IMR-90 (cell line): ENCODE results near the gene MRC2. TPM values are rescaled to one million over a fixed set of nuclear protein-coding genes. Genes with fewer than 3 reads are reported as not detected.
A peak's percentile ranks its signal among the peaks of the same experiment; 100 is the strongest.

Source experiments
- ATAC-seq: fragments of 200-7000 bp; cut with Tn5 transposase; 2 replicates; pipeline ENCODE4 v1.9.1; 2020; ENCODE audit warnings: low read depth, mild to moderate bottlenecking, moderate library complexity
- BruUV-seq: library from RNA; stranded (reverse); fragments of 400-500 nt; replicated peaks from 2 replicates; lab custom pipeline; 2021; lab: Mats Ljungman, UMichigan
- CTCF ChIA-PET: fragments of 300-600 bp; formaldehyde crosslinking; extraction: SDS; loops from one replicate; lab custom pipeline; 2021; ENCODE audit warnings: antibody characterized with exemption; lab: Yijun Ruan, JAX
- POLR2A ChIA-PET: fragments of 300-600 bp; sonication (Branson Sonifier 250); formaldehyde crosslinking; loops from one replicate; lab custom pipeline; 2022; ENCODE audit warnings: antibody characterized with exemption; ENCODE audit not compliant: unreplicated experiment; lab: Charles Lee
- DNase-seq: peaks from one replicate; pipeline ENCODE4 v3.0.0; 2013
- H2AFZ ChIP-seq: replicated peaks from 2 replicates; pipeline ENCODE3; 2013; ENCODE audit warnings: low read length, mild to moderate bottlenecking; ENCODE audit not compliant: poor library complexity
- H2AK5ac ChIP-seq: 2 replicates; pipeline ENCODE4 v1.6.1; 2013; ENCODE audit warnings: low read depth, low read length, inconsistent platforms
- H2AK9ac ChIP-seq: replicated peaks from 2 replicates; pipeline ENCODE3; 2013; ENCODE audit warnings: mild to moderate bottlenecking, low read depth, low read length, moderate library complexity; ENCODE audit not compliant: poor library complexity
- H2BK120ac ChIP-seq: 2 replicates; pipeline ENCODE4 v1.6.1; 2013; ENCODE audit warnings: low read depth, low read length, inconsistent platforms
- H2BK15ac ChIP-seq: 3 replicates; pipeline ENCODE4 v1.6.1; 2013; ENCODE audit warnings: low read depth, low read length, inconsistent platforms
- H2BK20ac ChIP-seq: 2 replicates; pipeline ENCODE4 v1.6.1; 2013; ENCODE audit warnings: low read depth, mild to moderate bottlenecking, inconsistent platforms, low read length, moderate library complexity
- H2BK5ac ChIP-seq: 2 replicates; pipeline ENCODE4 v1.6.1; 2013; ENCODE audit warnings: mild to moderate bottlenecking, low read depth, low read length, inconsistent platforms; ENCODE audit not compliant: poor library complexity, severe bottlenecking
- H3K14ac ChIP-seq: replicated peaks from 2 replicates; pipeline ENCODE4 v1.6.1; 2013; ENCODE audit warnings: low read depth, low read length, inconsistent platforms
- H3K18ac ChIP-seq: 2 replicates; pipeline ENCODE4 v1.6.1; 2013; ENCODE audit warnings: low read depth, low read length, control low read depth
- H3K23ac ChIP-seq: 2 replicates; pipeline ENCODE4 v1.6.1; 2013; ENCODE audit warnings: low read depth, low read length, inconsistent platforms
- H3K27ac ChIP-seq: 2 replicates; pipeline ENCODE4 v1.5.1; 2013; ENCODE audit warnings: mild to moderate bottlenecking, control low read depth, low read length; ENCODE audit not compliant: insufficient read depth
- H3K27me3 ChIP-seq: 2 replicates; pipeline ENCODE4 v1.6.1; 2013; ENCODE audit warnings: low read length; ENCODE audit not compliant: control insufficient read depth, insufficient read depth
- H3K36me3 ChIP-seq: 2 replicates; pipeline ENCODE4 v1.6.1; 2013; ENCODE audit warnings: low read length, mixed read lengths; ENCODE audit not compliant: control insufficient read depth, insufficient read depth
- H3K4ac ChIP-seq: 2 replicates; pipeline ENCODE4 v1.6.1; 2013; ENCODE audit warnings: low read depth, low read length, inconsistent platforms
- H3K4me1 ChIP-seq: 2 replicates; pipeline ENCODE4 v1.6.1; 2013; ENCODE audit warnings: low read length, mixed read lengths; ENCODE audit not compliant: control insufficient read depth, insufficient read depth
- H3K4me2 ChIP-seq: 2 replicates; pipeline ENCODE4 v1.6.1; 2013; ENCODE audit warnings: low read depth, mild to moderate bottlenecking, control low read depth, low read length, moderate library complexity
- H3K4me3 ChIP-seq: 2 replicates; pipeline ENCODE4 v1.5.1; 2013; ENCODE audit warnings: low read depth, mild to moderate bottlenecking, control low read depth, low read length, moderate library complexity; ENCODE audit not compliant: insufficient read depth
- H3K56ac ChIP-seq: 2 replicates; pipeline ENCODE4 v1.6.1; 2013; ENCODE audit warnings: low read length, inconsistent platforms; ENCODE audit not compliant: insufficient read depth; ENCODE audit errors: extremely low read depth
- H3K79me1 ChIP-seq, 2 experiments: 2 replicates each; pipeline ENCODE4 v1.6.1; 2013; ENCODE audit warnings: low read length in 2 of 2, inconsistent platforms in 1 of 2, low read depth in 1 of 2
- H3K9ac ChIP-seq: 2 replicates; pipeline ENCODE4 v1.6.1; 2013; ENCODE audit warnings: low read depth, low read length, control low read depth
- H3K9me1 ChIP-seq: 2 replicates; pipeline ENCODE4 v1.6.1; 2013; ENCODE audit warnings: low read length, inconsistent platforms; ENCODE audit not compliant: insufficient read depth
- H3K9me3 ChIP-seq: 2 replicates; pipeline ENCODE4 v1.6.1; 2013; ENCODE audit warnings: low read length; ENCODE audit not compliant: control insufficient read depth, insufficient read depth
- H4K20me1 ChIP-seq: 2 replicates; pipeline ENCODE4 v1.6.1; 2013; ENCODE audit warnings: low read length, inconsistent platforms; ENCODE audit not compliant: insufficient read depth
- H4K5ac ChIP-seq: 2 replicates; pipeline ENCODE4 v1.6.1; 2013; ENCODE audit warnings: mild to moderate bottlenecking, low read depth, low read length, control low read depth
- H4K8ac ChIP-seq, 2 experiments: 2 replicates each; pipeline ENCODE4 v1.6.1; 2013; ENCODE audit warnings: low read depth in 2 of 2, low read length in 2 of 2, control low read depth in 1 of 2, inconsistent platforms in 1 of 2
- H4K91ac ChIP-seq: 2 replicates; pipeline ENCODE4 v1.6.1; 2013; ENCODE audit warnings: low read depth, low read length, inconsistent platforms; ENCODE audit not compliant: insufficient read depth
- BHLHE40 ChIP-seq: fragments of 150-350 bp; IDR thresholded peaks from 2 replicates; pipeline ENCODE4 v1.6.1; 2016; ENCODE audit warnings: mild to moderate bottlenecking, low read depth, low read length
- CEBPB ChIP-seq: IDR thresholded peaks from 2 replicates; pipeline ENCODE4 v1.6.1; 2012; ENCODE audit warnings: low read depth, low read length, improper control_type of control experiment
- CHD1 ChIP-seq: IDR thresholded peaks from 2 replicates; pipeline ENCODE4 v1.6.1; 2012; ENCODE audit warnings: low read depth, low read length, improper control_type of control experiment
- FOS ChIP-seq: fragments of 150-350 bp; IDR thresholded peaks from 2 replicates; pipeline ENCODE4 v1.6.1; 2016; ENCODE audit warnings: low read depth, low read length
- MAFK ChIP-seq: IDR thresholded peaks from 2 replicates; pipeline ENCODE4 v1.6.1; 2012; ENCODE audit warnings: low read depth, low read length, improper control_type of control experiment
- MAZ ChIP-seq: IDR thresholded peaks from 2 replicates; pipeline ENCODE4 v1.6.1; 2012; ENCODE audit warnings: low read depth, mild to moderate bottlenecking, low read length, improper control_type of control experiment, moderate library complexity, borderline replicate concordance
- MXI1 ChIP-seq: IDR thresholded peaks from 2 replicates; pipeline ENCODE4 v1.6.1; 2012; ENCODE audit warnings: low read depth, mild to moderate bottlenecking, low read length, moderate library complexity, borderline replicate concordance
- NFE2L2 ChIP-seq: fragments of 150-350 bp; IDR thresholded peaks from 2 replicates; pipeline ENCODE4 v1.6.1; 2016; ENCODE audit warnings: low read depth, mild to moderate bottlenecking, low read length
- POLR2A ChIP-seq: IDR thresholded peaks from 2 replicates; pipeline ENCODE4 v1.6.1; 2012; ENCODE audit warnings: mild to moderate bottlenecking, low read depth, low read length
- RAD21 ChIP-seq: IDR thresholded peaks from 2 replicates; pipeline ENCODE4 v1.6.1; 2012; ENCODE audit warnings: low read length, improper control_type of control experiment
- RCOR1 ChIP-seq: IDR thresholded peaks from 2 replicates; pipeline ENCODE4 v1.6.1; 2012; ENCODE audit warnings: mild to moderate bottlenecking, low read length, improper control_type of control experiment; ENCODE audit not compliant: insufficient replicate concordance
- RFX5 ChIP-seq: IDR thresholded peaks from 2 replicates; pipeline ENCODE4 v1.8.0; 2012; ENCODE audit warnings: low read depth, mild to moderate bottlenecking, low read length, moderate library complexity
- SMC3 ChIP-seq: fragments of 150-350 bp; IDR thresholded peaks from 2 replicates; pipeline ENCODE4 v1.6.1; 2016; ENCODE audit warnings: low read depth, mild to moderate bottlenecking, antibody characterized with exemption, low read length, moderate library complexity
- WGBS, 2 experiments: methylation state at CpG; one replicate each; pipeline versions ENCODE4 v1.1.5 to v1.1.7; 2013; ENCODE audit warnings: missing lambda C conversion rate in 2 of 2; ENCODE audit not compliant: insufficient read length in 1 of 2; ENCODE audit errors: extremely low coverage in 2 of 2; 5-methylcytosine and 5-hydroxymethylcytosine counted together
- dilution Hi-C: fragments of 300-500 bp; cut with HindIII; formaldehyde crosslinking; loops from one replicate; pipeline ENCODE4 v1.14.3; 2018; ENCODE audit warnings: low sequenced_read_pairs; ENCODE audit not compliant: unreplicated experiment
- in situ Hi-C: fragments of 300-500 bp; cut with MboI; formaldehyde crosslinking; loops from 3 replicates; pipeline ENCODE4 v1.14.3; 2019; ENCODE audit warnings: low sequenced_read_pairs, inconsistent platforms, mixed read lengths
- intact Hi-C: fragments of 100-400 bp; cut with micrococcal nuclease; formaldehyde crosslinking; loops from 2 replicates; pipeline ENCODE4 v1.10.0; 2022
- polyA plus RNA-seq, 3 experiments: library from polyadenylated mRNA; depleted of rRNA; stranded (reverse); fragments of >200 nt; gene quantifications; 2 replicates each; pipeline ENCODE4 v1.2.3, GENCODE V29; 2012; ENCODE audit warnings: low replicate concordance in 1 of 3
- total RNA-seq: library from RNA; depleted of rRNA; stranded (reverse); fragments of >200 nt; gene quantifications from 2 replicates; pipeline ENCODE4 v1.2.3, GENCODE V29; 2012
- TF ChIP-seq, protein P1 (sequence below): conservative IDR thresholded peaks from 2 replicates; pipeline ENCODE4 v1.5.1; 2012; ENCODE audit warnings: mild to moderate bottlenecking, low read depth, low read length, improper control_type of control experiment
- TF ChIP-seq, protein P2 (sequence below): fragments of 150-350 bp; IDR thresholded peaks from 2 replicates; pipeline ENCODE4 v1.6.1; 2017; ENCODE audit warnings: mild to moderate bottlenecking, antibody characterized with exemption, low read length, low read depth
- TF ChIP-seq, protein P3 (sequence below): fragments of 150-350 bp; IDR thresholded peaks from 2 replicates; pipeline ENCODE4 v1.6.1; 2016; ENCODE audit warnings: low read depth, mild to moderate bottlenecking, low read length, moderate library complexity, borderline replicate concordance

MRC2 gene
- total and polyA plus RNA-seq, 2 of the 4 experiments (the other 2 are of a cell fraction) = 39.3 to 137 TPM

DNA sequence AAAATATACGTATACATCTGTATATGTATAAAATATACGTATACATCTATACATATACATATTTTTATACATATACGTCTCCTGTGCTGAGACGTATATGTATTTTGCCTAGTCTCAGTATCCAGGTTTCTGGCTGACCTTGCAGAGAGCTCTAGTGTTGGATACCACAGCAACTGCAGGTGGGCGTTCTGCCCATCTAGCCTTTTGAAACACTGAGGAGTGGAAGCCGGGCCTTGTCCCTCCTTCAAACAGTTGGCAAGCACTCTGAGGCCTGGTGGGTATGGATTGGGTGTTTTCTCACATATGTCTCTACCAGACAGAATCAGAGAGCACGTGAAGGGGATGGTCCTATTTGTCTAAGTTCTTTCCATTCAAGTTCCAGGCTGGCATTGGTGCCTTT is 39.4 kb upstream of the MRC2 start:
- Histone ChIP-seq H3K79me1 (peaks cover 23 to 36% of the 10 kb centered on the region in 2 experiments), H3K9me3 (no peaks in the 10 kb centered on the region), H3K27ac (no peak overlapping the region), H4K8ac (no peak overlapping the region), H3K18ac (no peak overlapping the region), H2BK20ac (no peak overlapping the region), H4K91ac (no peak overlapping the region), H2AK5ac (no peak overlapping the region), H3K4me3 (no peak overlapping the region), H3K27me3 (no peaks in the 10 kb centered on the region), H4K5ac (no peak overlapping the region), H2AK9ac (peak overlapping the region; percentile 2), H3K4me2 (no peak overlapping the region), H2BK5ac (no peak overlapping the region), H3K9ac (no peak overlapping the region), H2BK120ac (no peak overlapping the region), H3K36me3 (peaks cover 37% of the 10 kb centered on the region), H2BK15ac (no peak overlapping the region), H2AFZ (no peak overlapping the region), H3K4me1 (peaks cover 10% of the 10 kb centered on the region), H3K4ac (no peak overlapping the region), H4K20me1 (peaks cover 13% of the 10 kb centered on the region), H3K14ac (no peak overlapping the region), H3K9me1 (peaks cover 14% of the 10 kb centered on the region), H3K23ac (no peak overlapping the region), H3K56ac (no peak overlapping the region)
- TF ChIP-seq MAZ (no peak), MAFK (no peak), RAD21 (no peak), CEBPB (no peak), FOS (no peak), MXI1 (no peak), CHD1 (no peak), BHLHE40 (no peak), RCOR1 (no peak), SMC3 (no peak), RFX5 (no peak), NFE2L2 (no peak), POLR2A (no peak)
- TF ChIP-seq, protein P1, sequence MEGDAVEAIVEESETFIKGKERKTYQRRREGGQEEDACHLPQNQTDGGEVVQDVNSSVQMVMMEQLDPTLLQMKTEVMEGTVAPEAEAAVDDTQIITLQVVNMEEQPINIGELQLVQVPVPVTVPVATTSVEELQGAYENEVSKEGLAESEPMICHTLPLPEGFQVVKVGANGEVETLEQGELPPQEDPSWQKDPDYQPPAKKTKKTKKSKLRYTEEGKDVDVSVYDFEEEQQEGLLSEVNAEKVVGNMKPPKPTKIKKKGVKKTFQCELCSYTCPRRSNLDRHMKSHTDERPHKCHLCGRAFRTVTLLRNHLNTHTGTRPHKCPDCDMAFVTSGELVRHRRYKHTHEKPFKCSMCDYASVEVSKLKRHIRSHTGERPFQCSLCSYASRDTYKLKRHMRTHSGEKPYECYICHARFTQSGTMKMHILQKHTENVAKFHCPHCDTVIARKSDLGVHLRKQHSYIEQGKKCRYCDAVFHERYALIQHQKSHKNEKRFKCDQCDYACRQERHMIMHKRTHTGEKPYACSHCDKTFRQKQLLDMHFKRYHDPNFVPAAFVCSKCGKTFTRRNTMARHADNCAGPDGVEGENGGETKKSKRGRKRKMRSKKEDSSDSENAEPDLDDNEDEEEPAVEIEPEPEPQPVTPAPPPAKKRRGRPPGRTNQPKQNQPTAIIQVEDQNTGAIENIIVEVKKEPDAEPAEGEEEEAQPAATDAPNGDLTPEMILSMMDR = no peak
- TF ChIP-seq, protein P2, sequence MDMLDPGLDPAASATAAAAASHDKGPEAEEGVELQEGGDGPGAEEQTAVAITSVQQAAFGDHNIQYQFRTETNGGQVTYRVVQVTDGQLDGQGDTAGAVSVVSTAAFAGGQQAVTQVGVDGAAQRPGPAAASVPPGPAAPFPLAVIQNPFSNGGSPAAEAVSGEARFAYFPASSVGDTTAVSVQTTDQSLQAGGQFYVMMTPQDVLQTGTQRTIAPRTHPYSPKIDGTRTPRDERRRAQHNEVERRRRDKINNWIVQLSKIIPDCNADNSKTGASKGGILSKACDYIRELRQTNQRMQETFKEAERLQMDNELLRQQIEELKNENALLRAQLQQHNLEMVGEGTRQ = no peak
- TF ChIP-seq, protein P3, sequence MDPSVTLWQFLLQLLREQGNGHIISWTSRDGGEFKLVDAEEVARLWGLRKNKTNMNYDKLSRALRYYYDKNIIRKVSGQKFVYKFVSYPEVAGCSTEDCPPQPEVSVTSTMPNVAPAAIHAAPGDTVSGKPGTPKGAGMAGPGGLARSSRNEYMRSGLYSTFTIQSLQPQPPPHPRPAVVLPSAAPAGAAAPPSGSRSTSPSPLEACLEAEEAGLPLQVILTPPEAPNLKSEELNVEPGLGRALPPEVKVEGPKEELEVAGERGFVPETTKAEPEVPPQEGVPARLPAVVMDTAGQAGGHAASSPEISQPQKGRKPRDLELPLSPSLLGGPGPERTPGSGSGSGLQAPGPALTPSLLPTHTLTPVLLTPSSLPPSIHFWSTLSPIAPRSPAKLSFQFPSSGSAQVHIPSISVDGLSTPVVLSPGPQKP = no peak
- ATAC-seq (no peak), DNase-seq (no peak)
- BruUV-seq = no TSS peak
- in situ Hi-C loops (no loop called here), intact Hi-C loops (no loop called here), dilution Hi-C loops (no loop called here)
- POLR2A ChIA-PET = no interaction called here
- WGBS, 2 experiments = no CpG with 5 or more reads among the region's 7 CpGs
- CTCF ChIA-PET = no interaction called here
